H1 (cell line): ENCODE results near the gene AVPR2. TPM values are rescaled to one million over a fixed set of nuclear protein-coding genes. Genes with fewer than 3 reads are reported as not detected.

ENCODE experiments used
- CTCF ChIA-PET: fragments of 300-600 bp; sonication (Branson Sonifier 250); formaldehyde crosslinking; loops from one replicate; lab custom pipeline; 2021; ENCODE audit not compliant: partially characterized antibody; lab: Charles Lee
- POLR2A ChIA-PET: fragments of 300-600 bp; sonication (Branson Sonifier 250); formaldehyde crosslinking; loops from one replicate; lab custom pipeline; 2021; ENCODE audit warnings: inconsistent platforms; ENCODE audit not compliant: partially characterized antibody; lab: Charles Lee
- DNase-seq, 2 experiments: peaks; one replicate each; pipeline versions ENCODE4 v3.0.0 to v3.0.0-alpha.2; 2010 to 2022; ENCODE audit warnings: low spot score in 2 of 2, low read depth in 1 of 2, mixed read lengths in 1 of 2
- FAIRE-seq: peaks from 2 replicates; lab custom pipeline; 2011; peaks lifted over from hg19 to GRCh38; lab: Jason Lieb, UNC
- H2AFZ ChIP-seq: 2 replicates; pipeline ENCODE4 v1.8.1; 2012; ENCODE audit warnings: low read length, inconsistent platforms
- H2AK5ac ChIP-seq: 2 replicates; pipeline ENCODE4 v1.6.1; 2013; ENCODE audit warnings: low read depth, low read length
- H2BK120ac ChIP-seq: replicated peaks from 2 replicates; pipeline ENCODE3; 2013; ENCODE audit warnings: low read depth, low read length, inconsistent platforms
- H2BK12ac ChIP-seq: 2 replicates; pipeline ENCODE4 v1.6.1; 2013; ENCODE audit warnings: low read depth, low read length
- H2BK15ac ChIP-seq: 2 replicates; pipeline ENCODE4 v1.6.1; 2013; ENCODE audit warnings: low read length
- H2BK20ac ChIP-seq: 2 replicates; pipeline ENCODE4 v1.6.1; 2013; ENCODE audit warnings: low read length
- H2BK5ac ChIP-seq: 2 replicates; pipeline ENCODE4 v1.6.1; 2013; ENCODE audit warnings: low read depth, low read length
- H3K14ac ChIP-seq: 2 replicates; pipeline ENCODE4 v1.6.1; 2013; ENCODE audit warnings: inconsistent platforms; ENCODE audit not compliant: insufficient read length
- H3K18ac ChIP-seq: 2 replicates; pipeline ENCODE4 v1.6.1; 2013; ENCODE audit warnings: low read length; ENCODE audit errors: extremely low read depth
- H3K23ac ChIP-seq: 2 replicates; pipeline ENCODE4 v1.6.1; 2013; ENCODE audit warnings: inconsistent platforms; ENCODE audit not compliant: insufficient read length
- H3K23me2 ChIP-seq: 2 replicates; pipeline ENCODE4 v1.6.1; 2013; ENCODE audit warnings: low read depth, low read length
- H3K27ac ChIP-seq: 2 replicates; pipeline ENCODE4 v1.6.1; 2011; ENCODE audit warnings: low read depth, low read length, inconsistent platforms
- H3K27me3 ChIP-seq, 4 experiments: replicated peaks in 1 of 4; 1 replicate in 1 of 4; 2 replicates in 3 of 4; pipeline versions ENCODE4 v1.6.1 to v1.8.1; 2011 to 2013; ENCODE audit warnings: low read length in 3 of 4, mild to moderate bottlenecking in 3 of 4, inconsistent platforms in 2 of 4, mixed read lengths in 2 of 4, moderate library complexity in 1 of 4; ENCODE audit not compliant: control insufficient read depth in 3 of 4, insufficient read depth in 3 of 4; ENCODE audit errors: extremely low read depth in 1 of 4
- H3K36me3 ChIP-seq, 4 experiments: 2 replicates each; pipeline versions ENCODE4 v1.6.1 to v1.8.1; 2011 to 2013; ENCODE audit warnings: mild to moderate bottlenecking in 4 of 4, low read length in 3 of 4, moderate library complexity in 2 of 4, control low read depth in 1 of 4, inconsistent platforms in 1 of 4; ENCODE audit not compliant: insufficient read depth in 4 of 4, control insufficient read depth in 2 of 4
- H3K4ac ChIP-seq: replicated peaks from 2 replicates; pipeline ENCODE3; 2013; ENCODE audit warnings: low read length, low read depth, mixed read lengths, inconsistent platforms; ENCODE audit not compliant: insufficient read length
- H3K4me1 ChIP-seq, 4 experiments: replicated peaks in 1 of 4; 1 replicate in 1 of 4; 2 replicates in 3 of 4; pipeline versions ENCODE4 v1.6.1 to v1.8.1; 2011 to 2013; ENCODE audit warnings: low read length in 3 of 4, inconsistent platforms in 2 of 4, mixed read lengths in 1 of 4; ENCODE audit not compliant: insufficient read depth in 4 of 4, control insufficient read depth in 3 of 4
- H3K4me2 ChIP-seq, 2 experiments: 2 replicates each; pipeline versions ENCODE4 v1.6.1 to v1.8.1; 2011 to 2013; ENCODE audit warnings: low read depth in 2 of 2, low read length in 2 of 2, control low read depth in 1 of 2, inconsistent platforms in 1 of 2, mild to moderate bottlenecking in 1 of 2; ENCODE audit not compliant: insufficient read depth in 1 of 2
- H3K4me3 ChIP-seq, 4 experiments: fragments of 200-600, 300-600 bp in 1 of 4; sonication (generic), shearing (Covaris generic), sonication (Bioruptor Twin) in 1 of 4; 2 replicates each; pipeline versions ENCODE4 v1.5.1 to v1.8.1; 2011 to 2016; ENCODE audit warnings: low read length in 4 of 4, low read depth in 3 of 4, control low read depth in 2 of 4, inconsistent platforms in 2 of 4, mild to moderate bottlenecking in 2 of 4, mixed read lengths in 1 of 4, moderate library complexity in 1 of 4; ENCODE audit not compliant: insufficient read depth in 2 of 4; ENCODE audit errors: extremely low read depth in 1 of 4
- H3K56ac ChIP-seq: replicated peaks from 2 replicates; pipeline ENCODE3; 2013; ENCODE audit warnings: low read depth, mild to moderate bottlenecking, mixed read lengths, low read length, inconsistent platforms; ENCODE audit not compliant: insufficient read length
- H3K79me1 ChIP-seq: 2 replicates; pipeline ENCODE4 v1.6.1; 2013; ENCODE audit warnings: low read depth, low read length, control low read depth
- H3K79me2 ChIP-seq, 2 experiments: 2 replicates each; pipeline versions ENCODE4 v1.6.1 to v1.8.1; 2012 to 2013; ENCODE audit warnings: low read length in 2 of 2, mild to moderate bottlenecking in 2 of 2, inconsistent platforms in 1 of 2; ENCODE audit not compliant: insufficient read depth in 2 of 2, control insufficient read depth in 1 of 2
- H3K9ac ChIP-seq, 4 experiments: replicated peaks in 1 of 4; 1 replicate in 1 of 4; 2 replicates in 3 of 4; pipeline versions ENCODE4 v1.6.1 to v1.8.1; 2011 to 2013; ENCODE audit warnings: low read depth in 3 of 4, low read length in 3 of 4, control low read depth in 2 of 4, mild to moderate bottlenecking in 2 of 4, moderate library complexity in 2 of 4, inconsistent platforms in 1 of 4; ENCODE audit errors: extremely low read depth in 1 of 4
- H3K9me3 ChIP-seq, 2 experiments: 2 replicates each; pipeline versions ENCODE4 v1.6.1 to v1.8.1; 2012 to 2013; ENCODE audit warnings: mild to moderate bottlenecking in 2 of 2, moderate library complexity in 2 of 2, control low read depth in 1 of 2, inconsistent platforms in 1 of 2, low read depth in 1 of 2, low read length in 1 of 2, mixed read lengths in 1 of 2; ENCODE audit not compliant: insufficient read depth in 2 of 2
- H4K20me1 ChIP-seq, 2 experiments: replicated peaks in 1 of 2; 2 replicates each; pipeline versions ENCODE3 to v1.8.1; 2011 to 2013; ENCODE audit warnings: inconsistent platforms in 2 of 2, low read length in 2 of 2, mild to moderate bottlenecking in 1 of 2; ENCODE audit not compliant: insufficient read depth in 2 of 2, control insufficient read depth in 1 of 2
- H4K5ac ChIP-seq: 2 replicates; pipeline ENCODE4 v1.6.1; 2013; ENCODE audit warnings: low read length, low read depth, mixed read lengths, inconsistent platforms; ENCODE audit not compliant: insufficient read length
- H4K8ac ChIP-seq: 2 replicates; pipeline ENCODE4 v1.8.0; 2013; ENCODE audit warnings: mild to moderate bottlenecking, moderate library complexity, low read length, inconsistent platforms; ENCODE audit not compliant: insufficient read depth; ENCODE audit errors: extremely low read depth
- H4K91ac ChIP-seq: replicated peaks from 2 replicates; pipeline ENCODE3; 2013; ENCODE audit warnings: low read length, mixed read lengths, inconsistent platforms; ENCODE audit not compliant: insufficient read length
- ASH2L ChIP-seq: fragments of 200-600, 300-600 bp; sonication (generic); IDR thresholded peaks from one replicate; pipeline ENCODE4 v1.7.1; 2017; ENCODE audit warnings: low read length
- BRCA1 ChIP-seq: IDR thresholded peaks from 2 replicates; pipeline ENCODE4 v1.6.1; 2012; ENCODE audit warnings: low read depth, low read length, improper control_type of control experiment
- CBX5 ChIP-seq: fragments of 300-800, 300-1000 bp; sonication (generic); IDR thresholded peaks from 2 replicates; pipeline ENCODE4 v1.7.1; 2016; ENCODE audit warnings: antibody characterized with exemption, low read length, low read depth
- CBX8 ChIP-seq: fragments of 300-800, 300-1000 bp; sonication (generic); IDR thresholded peaks from 2 replicates; pipeline ENCODE4 v1.7.1; 2016; ENCODE audit warnings: low read depth, low read length, borderline replicate concordance
- CHD1 ChIP-seq: IDR thresholded peaks from 2 replicates; pipeline ENCODE4 v1.6.1; 2012; ENCODE audit warnings: low read depth, low read length, improper control_type of control experiment
- JUN ChIP-seq: IDR thresholded peaks from 2 replicates; pipeline ENCODE4 v1.6.1; 2011; ENCODE audit warnings: low read depth, mild to moderate bottlenecking, improper control_type of control experiment, low read length
- JUND ChIP-seq: IDR thresholded peaks from 2 replicates; pipeline ENCODE4 v1.6.1; 2011; ENCODE audit warnings: mild to moderate bottlenecking, improper control_type of control experiment, low read length
- MAFK ChIP-seq: IDR thresholded peaks from 2 replicates; pipeline ENCODE4 v1.6.1; 2012; ENCODE audit warnings: low read depth, mild to moderate bottlenecking, improper control_type of control experiment, low read length
- POLR2A ChIP-seq, 2 experiments: IDR thresholded peaks; 1 replicate in 1 of 2; 2 replicates in 1 of 2; pipeline ENCODE4 v1.6.1; 2011; ENCODE audit warnings: low read depth in 2 of 2, low read length in 2 of 2, mild to moderate bottlenecking in 2 of 2; ENCODE audit errors: control extremely low read depth in 1 of 2
- POLR2AphosphoS5 ChIP-seq: IDR thresholded peaks from 2 replicates; pipeline ENCODE4 v1.6.1; 2011; ENCODE audit warnings: low read depth, low read length
- SAP30 ChIP-seq: fragments of 300-600 bp; sonication (generic); IDR thresholded peaks from 2 replicates; pipeline ENCODE4 v1.7.1; 2012; ENCODE audit warnings: low read length, moderate library complexity, mild to moderate bottlenecking, inconsistent platforms; ENCODE audit not compliant: insufficient read depth, insufficient replicate concordance
- SIRT6 ChIP-seq: IDR thresholded peaks from one replicate; pipeline ENCODE4 v1.7.1; 2012; ENCODE audit warnings: low read length, inconsistent platforms
- SIX5 ChIP-seq: IDR thresholded peaks from 2 replicates; pipeline ENCODE4 v1.6.1; 2011; ENCODE audit warnings: mild to moderate bottlenecking, low read depth, low read length
- SP1 ChIP-seq: IDR thresholded peaks from 2 replicates; pipeline ENCODE4 v1.6.1; 2011; ENCODE audit warnings: low read depth, low read length
- SRF ChIP-seq: IDR thresholded peaks from 2 replicates; pipeline ENCODE4 v1.6.1; 2011; ENCODE audit warnings: mild to moderate bottlenecking, low read depth, low read length, moderate library complexity
- WGBS, 2 experiments: shearing (Covaris generic) in 1 of 2; methylation state at CpG; one replicate each; pipeline versions ENCODE4 v1.1.6 to v1.1.7; 2013 to 2015; ENCODE audit warnings: low lambda C conversion rate in 2 of 2, mixed read lengths in 2 of 2, inconsistent platforms in 1 of 2, low coverage in 1 of 2, missing lambda C conversion rate in 1 of 2; ENCODE audit not compliant: insufficient replicate concordance in 2 of 2, insufficient coverage in 1 of 2, insufficient read length in 1 of 2; ENCODE audit errors: extremely low coverage in 1 of 2, missing lambda C conversion rate in 1 of 2; 5-methylcytosine and 5-hydroxymethylcytosine counted together
- polyA plus RNA-seq, 7 experiments: library from polyadenylated mRNA; depleted of rRNA in 3 of 7; stranded (reverse) in 5 of 7; unstranded in 2 of 7; fragments of >200 nt in 5 of 7; fragments of 200-250 nt in 2 of 7; gene quantifications; 1 replicate in 5 of 7; 2 replicates in 1 of 7; 4 replicates in 1 of 7; pipeline versions ENCODE4 v1.2.1 to v1.2.3, GENCODE V29; 2011 to 2013; ENCODE audit warnings: missing spikeins in 2 of 7, mixed read lengths in 2 of 7
- total RNA-seq: library from RNA; stranded (reverse); fragmentation: NEBNext Ultra II Directional; extraction: Animal tissue kit (Norgen Biotek cat#: 25700); gene quantifications from 2 replicates; pipeline ENCODE4 v1.2.1, GENCODE V29; 2021
- TF ChIP-seq, protein P1 (sequence below): IDR thresholded peaks from 2 replicates; pipeline ENCODE4 v1.6.1; 2012; ENCODE audit warnings: inconsistent platforms

Gene AVPR2
- total and polyA plus RNA-seq, 2 of the 8 experiments (the other 6 are each of a cell fraction or from before 2014, with no cell fraction given) = 0.09 TPM; not detected in 1

DNA sequence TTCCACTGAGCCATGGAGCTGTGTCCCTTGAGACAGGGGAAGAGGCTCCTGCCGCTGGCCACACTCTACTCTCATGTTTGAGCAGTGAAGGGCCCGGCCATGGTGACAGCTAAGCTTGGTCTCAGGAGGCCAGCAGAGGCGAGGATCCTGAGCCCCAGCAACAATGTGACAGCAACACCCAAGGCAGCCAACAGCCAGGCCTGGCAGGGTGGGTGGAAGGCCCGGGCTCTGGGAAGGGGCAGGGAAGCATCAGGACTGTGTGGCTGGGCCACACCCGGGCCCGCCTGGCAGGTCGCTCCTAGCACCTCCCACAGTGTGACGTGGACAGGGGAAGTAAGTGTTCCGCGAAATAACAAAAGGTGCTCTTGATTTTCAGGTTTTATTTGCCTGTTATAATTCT, 43.3 kb upstream of the AVPR2 start:
- H2AFZ ChIP-seq = no peak overlapping the region
- no peak overlapping the region for H3K27ac ChIP-seq
- H3K9me3 ChIP-seq = no peaks in the 10 kb centered on the region
- no peak overlapping the region for H2AK5ac ChIP-seq
- no peak for FAIRE-seq
- no peak overlapping the region for H3K4me3 ChIP-seq
- peaks cover 0 to 5% (median 0%) of the 10 kb centered on the region in 4 experiments; a peak in 1 of 8 replicates for H3K36me3 ChIP-seq
- H3K23ac ChIP-seq = no peak overlapping the region
- H3K27me3 ChIP-seq = no peaks in the 10 kb centered on the region; a peak in 1 of 7 replicates
- POLR2A ChIA-PET = interaction anchor here (1.0 to 1.7 kb wide), 3 partner anchors 25 to 107 kb away, joined by 3 to 4 read pairs (median 3); partner anchors contain the start of genes IDH3G, L1CAM and SSR4
- no peak overlapping the region for H2BK120ac ChIP-seq
- H4K20me1 ChIP-seq = no peaks in the 10 kb centered on the region
- no peaks in the 10 kb centered on the region for H3K23me2 ChIP-seq
- H3K4me1 ChIP-seq = peaks cover 0 to 16% (median 0%) of the 10 kb centered on the region in 4 experiments; a peak in 3 of 7 replicates
- no peak overlapping the region for H3K14ac ChIP-seq
- H2BK20ac ChIP-seq = no peak overlapping the region
- H2BK5ac ChIP-seq = no peak overlapping the region
- TF ChIP-seq POLR2A (IDR thresholded peaks at IDR 0.05; ENCODE audit: control extremely low read depth in 1 of 2, low read depth in 2 of 2, low read length in 2 of 2) (no peak), SAP30 (no peak), ASH2L (no peak), CBX8 (no peak), SIX5 (no peak), SRF (no peak), MAFK (no peak), CBX5 (no peak), BRCA1 (no peak), POLR2AphosphoS5 (no peak), JUN (no peak), SP1 (no peak), CHD1 (no peak), SIRT6 (no peak), JUND (no peak)
- TF ChIP-seq, protein P1, sequence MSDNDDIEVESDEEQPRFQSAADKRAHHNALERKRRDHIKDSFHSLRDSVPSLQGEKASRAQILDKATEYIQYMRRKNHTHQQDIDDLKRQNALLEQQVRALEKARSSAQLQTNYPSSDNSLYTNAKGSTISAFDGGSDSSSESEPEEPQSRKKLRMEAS = no peak
- no peak overlapping the region for H4K91ac ChIP-seq
- no peak overlapping the region for H3K9ac ChIP-seq
- no peak overlapping the region for H4K8ac ChIP-seq
- H3K79me2 ChIP-seq = no peaks in the 10 kb centered on the region
- no peak for DNase-seq
- no peak overlapping the region for H3K56ac ChIP-seq
- H3K79me1 ChIP-seq = no peaks in the 10 kb centered on the region
- H3K4me2 ChIP-seq = no peak overlapping the region
- no peak overlapping the region for H3K18ac ChIP-seq
- no peak overlapping the region for H2BK12ac ChIP-seq
- WGBS, 2 experiments = 100% methylated on average over 1 of the region's 10 CpGs; no CpG with 5 or more reads in 1 of the 2 experiments
- H4K5ac ChIP-seq = no peak overlapping the region
- no peak overlapping the region for H2BK15ac ChIP-seq
- no peak overlapping the region for H3K4ac ChIP-seq
- CTCF ChIA-PET = interaction anchor here (1.0 kb wide), 1 partner anchor 23 kb away, joined by 3 read pairs; no protein-coding TSS in a partner anchor
